HCT116 (cell line): ENCODE measurements around the gene RASGEF1C. TPM values are rescaled to one million over a fixed set of nuclear protein-coding genes. Genes with fewer than 3 reads are reported as not detected.

Experiments
- ATAC-seq: fragments of 200-7000 bp; cut with Tn5 transposase; 2 replicates; pipeline ENCODE4 v1.9.1; 2020; ENCODE audit warnings: mild to moderate bottlenecking, moderate library complexity
- BruUV-seq: library from RNA; stranded (reverse); fragments of 400-500 nt; replicated peaks from 2 replicates; lab custom pipeline; 2021; lab: Mats Ljungman, UMichigan
- CTCF ChIA-PET: fragments of 300-600 bp; sonication (Branson Sonifier 250); formaldehyde crosslinking; loops from one replicate; lab custom pipeline; 2021; ENCODE audit warnings: antibody characterized with exemption; lab: Charles Lee
- POLR2A ChIA-PET: fragments of 300-600, 350-600 bp; sonication (Branson Sonifier 250); formaldehyde crosslinking; loops from one replicate; lab custom pipeline; 2021; ENCODE audit warnings: antibody characterized with exemption; lab: Charles Lee
- RAD21 ChIA-PET, 2 experiments: fragments of 300-600 bp; sonication (Branson Sonifier 250); formaldehyde crosslinking; loops; one replicate each; lab custom pipeline; 2023; ENCODE audit warnings: low total read pairs in 2 of 2; ENCODE audit not compliant: uncharacterized antibody in 2 of 2, unreplicated experiment in 2 of 2, low non-redundant PET in 1 of 2; lab: Charles Lee
- DNase-seq: peaks from one replicate; pipeline ENCODE4 v3.0.0-alpha.2; 2010; ENCODE audit warnings: low read depth, low spot score
- H2AFZ ChIP-seq: fragments of 200-600 bp; shearing (Covaris generic), sonication (generic); 2 replicates; pipeline ENCODE4 v1.6.1; 2017; ENCODE audit warnings: low read depth, mixed run types, mixed read lengths, antibody characterized with exemption, low read length; ENCODE audit not compliant: poor library complexity, severe bottlenecking
- H3K27ac ChIP-seq: 2 replicates; pipeline ENCODE4 v1.5.1; 2012; ENCODE audit warnings: low read depth, low read length
- H3K27me3 ChIP-seq: fragments of 200-600 bp; sonication (generic); 2 replicates; pipeline ENCODE4 v1.6.1; 2016; ENCODE audit warnings: mixed run types, low read length, mixed read lengths; ENCODE audit not compliant: insufficient read depth
- H3K36me3 ChIP-seq, 2 experiments: fragments of 200-500 bp in 1 of 2; fragments of 200-600 bp in 1 of 2; sonication (Bioruptor generic) in 1 of 2; sonication (generic) in 1 of 2; 2 replicates each; pipeline versions ENCODE4 v1.5.1 to v1.6.1; 2014 to 2016; ENCODE audit warnings: low read length in 2 of 2, inconsistent platforms in 1 of 2, mixed read lengths in 1 of 2, mixed run types in 1 of 2; ENCODE audit not compliant: insufficient read depth in 2 of 2, control insufficient read depth in 1 of 2
- H3K4me1 ChIP-seq, 2 experiments: fragments of 200-600 bp in 1 of 2; sonication (generic) in 1 of 2; 2 replicates each; pipeline versions ENCODE4 v1.5.1 to v1.6.1; 2012 to 2017; ENCODE audit warnings: low read length in 2 of 2, inconsistent platforms in 1 of 2, mild to moderate bottlenecking in 1 of 2, mixed read lengths in 1 of 2, mixed run types in 1 of 2, moderate library complexity in 1 of 2; ENCODE audit not compliant: insufficient read depth in 2 of 2, control insufficient read depth in 1 of 2
- H3K4me2 ChIP-seq: fragments of 200-600 bp; sonication (generic); 2 replicates; pipeline ENCODE4 v1.6.1; 2017; ENCODE audit warnings: mixed run types, low read length, mixed read lengths
- H3K4me3 ChIP-seq, 2 experiments: fragments of 200-600 bp in 1 of 2; sonication (generic) in 1 of 2; replicated peaks in 1 of 2; 2 replicates each; pipeline ENCODE4 v1.5.1; 2011 to 2016; ENCODE audit warnings: low read length in 2 of 2, control low read depth in 1 of 2, low read depth in 1 of 2, mild to moderate bottlenecking in 1 of 2, mixed read lengths in 1 of 2, mixed run types in 1 of 2
- H3K79me2 ChIP-seq: fragments of 200-600 bp; sonication (generic); 2 replicates; pipeline ENCODE4 v1.6.1; 2017; ENCODE audit warnings: mild to moderate bottlenecking, mixed run types, low read length, moderate library complexity, mixed read lengths; ENCODE audit not compliant: insufficient read depth
- H3K9ac ChIP-seq: fragments of 200-600 bp; sonication (generic); 2 replicates; pipeline ENCODE4 v1.6.1; 2016; ENCODE audit warnings: low read length, mixed read lengths
- H3K9me2 ChIP-seq: fragments of 200-600 bp; sonication (generic), shearing (Covaris generic); 2 replicates; pipeline ENCODE4 v1.6.1; 2017; ENCODE audit warnings: mixed run types, mild to moderate bottlenecking, moderate library complexity; ENCODE audit not compliant: insufficient read depth
- H3K9me3 ChIP-seq, 2 experiments: fragments of 200-500 bp in 1 of 2; fragments of 200-600 bp in 1 of 2; sonication (Bioruptor generic) in 1 of 2; sonication (generic) in 1 of 2; 2 replicates each; pipeline ENCODE4 v1.6.1; 2014 to 2017; ENCODE audit warnings: low read length in 2 of 2, mixed read lengths in 2 of 2, inconsistent platforms in 1 of 2, low read depth in 1 of 2, mild to moderate bottlenecking in 1 of 2, mixed run types in 1 of 2, moderate library complexity in 1 of 2; ENCODE audit not compliant: control insufficient read depth in 1 of 2, insufficient read depth in 1 of 2
- H4K20me1 ChIP-seq: fragments of 200-600 bp; sonication (generic), shearing (Covaris generic); 2 replicates; pipeline ENCODE4 v1.6.1; 2017; ENCODE audit warnings: mixed run types, mild to moderate bottlenecking, moderate library complexity; ENCODE audit not compliant: insufficient read depth
- CEBPB ChIP-seq: IDR thresholded peaks from 2 replicates; pipeline ENCODE4 v1.6.1; 2012; ENCODE audit warnings: low read depth
- EGR1 ChIP-seq: IDR thresholded peaks from 2 replicates; pipeline ENCODE4 v1.6.1; 2012; ENCODE audit warnings: low read depth
- ELF1 ChIP-seq: IDR thresholded peaks from 2 replicates; pipeline ENCODE4 v1.6.1; 2012; ENCODE audit warnings: low read depth, borderline replicate concordance
- EZH2phosphoT487 ChIP-seq: fragments of 200-600 bp; IDR thresholded peaks from 2 replicates; pipeline ENCODE4 v1.6.1; 2018; ENCODE audit warnings: antibody characterized with exemption, borderline replicate concordance
- FOSL1 ChIP-seq: IDR thresholded peaks from 2 replicates; pipeline ENCODE4 v1.6.1; 2012; ENCODE audit warnings: low read depth
- POLR2A ChIP-seq: IDR thresholded peaks from 2 replicates; pipeline ENCODE4 v1.7.0; 2011; ENCODE audit warnings: borderline replicate concordance; ENCODE audit not compliant: insufficient read depth, insufficient read length; ENCODE audit errors: extremely low read depth
- POLR2AphosphoS5 ChIP-seq: IDR thresholded peaks from 2 replicates; pipeline ENCODE4 v1.6.1; 2011; ENCODE audit warnings: mild to moderate bottlenecking, low read depth, low read length, moderate library complexity
- RAD21 ChIP-seq: IDR thresholded peaks from 2 replicates; pipeline ENCODE4 v1.6.1; 2012; ENCODE audit warnings: low read depth, mild to moderate bottlenecking
- SIN3A ChIP-seq: IDR thresholded peaks from 2 replicates; pipeline ENCODE4 v1.6.1; 2012; ENCODE audit warnings: low read depth
- SP1 ChIP-seq: IDR thresholded peaks from 2 replicates; pipeline ENCODE4 v1.6.1; 2012; ENCODE audit warnings: low read depth
- SRF ChIP-seq: IDR thresholded peaks from 2 replicates; pipeline ENCODE4 v1.6.1; 2012; ENCODE audit warnings: low read depth
- TCF7L2 ChIP-seq: IDR thresholded peaks from 2 replicates; pipeline ENCODE4 v1.7.0; 2011; ENCODE audit warnings: borderline replicate concordance, inconsistent platforms; ENCODE audit not compliant: insufficient read depth, insufficient read length; ENCODE audit errors: extremely low read depth
- YY1 ChIP-seq: IDR thresholded peaks from 2 replicates; pipeline ENCODE4 v1.6.1; 2011; ENCODE audit warnings: low read length, low read depth, moderate library complexity, mild to moderate bottlenecking; ENCODE audit not compliant: insufficient replicate concordance; ENCODE audit errors: extremely low read depth
- ZFX ChIP-seq: fragments of 450-650 bp; IDR thresholded peaks from 2 replicates; pipeline ENCODE4 v1.6.1; 2017
- ZNF274 ChIP-seq: fragments of 200-500 bp; sonication (Bioruptor generic); IDR thresholded peaks from 2 replicates; pipeline ENCODE4 v1.6.1; 2014; ENCODE audit warnings: mild to moderate bottlenecking, low read depth, low read length, inconsistent platforms
- intact Hi-C: fragments of 100-400 bp; cut with micrococcal nuclease; formaldehyde crosslinking; loops from 2 replicates; pipeline ENCODE4 v1.10.0; 2022
- total RNA-seq: library from RNA; stranded (reverse); gene quantifications from one replicate; pipeline ENCODE4 v1.2.1, GENCODE V29; 2021; ENCODE audit not compliant: unreplicated experiment
- TF ChIP-seq, protein P1 (sequence below), 3 experiments: fragments of 200-600 bp in 1 of 3; sonication (generic) in 1 of 3; IDR thresholded peaks in 2 of 3; conservative IDR thresholded peaks in 1 of 3; 2 replicates each; pipeline ENCODE4 v1.5.1; 2012 to 2017; ENCODE audit warnings: low read depth in 2 of 3, low read length in 2 of 3, antibody characterized with exemption in 1 of 3, borderline replicate concordance in 1 of 3, control low read depth in 1 of 3, mild to moderate bottlenecking in 1 of 3, mixed read lengths in 1 of 3, mixed run types in 1 of 3, moderate library complexity in 1 of 3; ENCODE audit not compliant: insufficient read depth in 1 of 3
- TF ChIP-seq, protein P2 (sequence below): IDR thresholded peaks from 2 replicates; pipeline ENCODE4 v1.6.1; 2011; ENCODE audit warnings: mild to moderate bottlenecking, low read length, moderate library complexity; ENCODE audit not compliant: insufficient replicate concordance; ENCODE audit errors: extremely low read depth
- TF ChIP-seq, protein P3 (sequence below): IDR thresholded peaks from 2 replicates; pipeline ENCODE4 v1.6.1; 2012; ENCODE audit warnings: low read depth

The RASGEF1C gene
- total RNA-seq, 1 experiment from 2014 or later = 1.2 TPM

DNA sequence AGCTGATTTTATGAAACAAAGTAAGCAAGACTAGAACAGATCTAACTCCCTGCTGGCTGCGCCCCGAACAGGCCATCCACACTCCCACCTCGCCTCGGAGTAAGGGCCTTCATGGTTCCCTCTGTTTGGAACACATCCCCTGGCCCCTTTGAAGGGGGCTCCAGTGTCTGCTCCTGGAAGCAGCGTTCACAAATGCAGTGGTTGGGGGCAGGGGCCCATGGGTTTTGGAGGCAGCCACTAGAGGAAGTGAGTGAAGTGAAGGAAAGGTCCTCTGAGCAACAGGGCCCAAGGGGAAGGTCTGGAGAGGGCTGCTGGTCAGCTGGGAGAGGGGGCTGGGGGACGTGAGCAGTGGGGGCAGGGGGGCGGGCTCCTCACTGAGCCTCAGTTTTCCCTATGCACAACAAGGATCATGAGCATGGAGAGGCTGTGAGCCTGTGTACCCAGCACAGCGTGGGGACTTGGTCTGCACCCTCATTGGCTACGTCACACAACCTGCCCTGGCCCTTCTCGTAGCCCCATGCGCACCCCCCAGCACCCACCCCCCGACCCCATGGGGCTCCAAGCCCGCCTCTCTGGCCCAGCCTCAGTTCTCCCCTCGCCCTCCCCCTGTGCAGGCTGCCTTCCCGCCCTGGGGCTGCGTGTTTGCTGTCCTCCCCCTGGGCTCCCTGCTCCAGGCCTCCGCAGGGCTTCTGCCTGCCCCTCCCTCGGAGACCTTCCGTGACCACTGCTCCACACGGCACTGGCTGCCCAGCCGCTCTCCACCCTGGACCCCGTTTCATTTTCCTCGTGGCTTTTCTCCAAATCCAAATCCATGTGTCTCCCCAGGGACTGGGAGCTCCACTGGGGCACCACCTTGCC, 39.5 kb downstream of the RASGEF1C start:
- no peak for DNase-seq
- no peaks in the 10 kb centered on the region for H3K9me2 ChIP-seq
- no peaks in the 10 kb centered on the region for H3K79me2 ChIP-seq
- no peak overlapping the region for H3K27ac ChIP-seq
- ATAC-seq = no peak
- H3K4me2 ChIP-seq = no peak overlapping the region
- intact Hi-C loops = no loop called here
- H3K4me1 ChIP-seq = no peaks in the 10 kb centered on the region
- TF ChIP-seq EGR1 (no peak), SRF (no peak), TCF7L2 (no peak), EZH2phosphoT487 (no peak), SP1 (no peak), RAD21 (no peak), POLR2A (no peak), SIN3A (no peak), ZFX (no peak), FOSL1 (no peak), POLR2AphosphoS5 (no peak), ZNF274 (no peak), YY1 (no peak), ELF1 (no peak), CEBPB (no peak)
- TF ChIP-seq, protein P1, sequence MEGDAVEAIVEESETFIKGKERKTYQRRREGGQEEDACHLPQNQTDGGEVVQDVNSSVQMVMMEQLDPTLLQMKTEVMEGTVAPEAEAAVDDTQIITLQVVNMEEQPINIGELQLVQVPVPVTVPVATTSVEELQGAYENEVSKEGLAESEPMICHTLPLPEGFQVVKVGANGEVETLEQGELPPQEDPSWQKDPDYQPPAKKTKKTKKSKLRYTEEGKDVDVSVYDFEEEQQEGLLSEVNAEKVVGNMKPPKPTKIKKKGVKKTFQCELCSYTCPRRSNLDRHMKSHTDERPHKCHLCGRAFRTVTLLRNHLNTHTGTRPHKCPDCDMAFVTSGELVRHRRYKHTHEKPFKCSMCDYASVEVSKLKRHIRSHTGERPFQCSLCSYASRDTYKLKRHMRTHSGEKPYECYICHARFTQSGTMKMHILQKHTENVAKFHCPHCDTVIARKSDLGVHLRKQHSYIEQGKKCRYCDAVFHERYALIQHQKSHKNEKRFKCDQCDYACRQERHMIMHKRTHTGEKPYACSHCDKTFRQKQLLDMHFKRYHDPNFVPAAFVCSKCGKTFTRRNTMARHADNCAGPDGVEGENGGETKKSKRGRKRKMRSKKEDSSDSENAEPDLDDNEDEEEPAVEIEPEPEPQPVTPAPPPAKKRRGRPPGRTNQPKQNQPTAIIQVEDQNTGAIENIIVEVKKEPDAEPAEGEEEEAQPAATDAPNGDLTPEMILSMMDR (IDR thresholded peaks at IDR 0.05 in 2 of 3, conservative IDR thresholded peaks at IDR 0.05 in 1 of 3; ENCODE audit: borderline replicate concordance in 1 of 3, insufficient read depth in 1 of 3, low read depth in 2 of 3, low read length in 2 of 3) = no peak
- TF ChIP-seq, protein P2, sequence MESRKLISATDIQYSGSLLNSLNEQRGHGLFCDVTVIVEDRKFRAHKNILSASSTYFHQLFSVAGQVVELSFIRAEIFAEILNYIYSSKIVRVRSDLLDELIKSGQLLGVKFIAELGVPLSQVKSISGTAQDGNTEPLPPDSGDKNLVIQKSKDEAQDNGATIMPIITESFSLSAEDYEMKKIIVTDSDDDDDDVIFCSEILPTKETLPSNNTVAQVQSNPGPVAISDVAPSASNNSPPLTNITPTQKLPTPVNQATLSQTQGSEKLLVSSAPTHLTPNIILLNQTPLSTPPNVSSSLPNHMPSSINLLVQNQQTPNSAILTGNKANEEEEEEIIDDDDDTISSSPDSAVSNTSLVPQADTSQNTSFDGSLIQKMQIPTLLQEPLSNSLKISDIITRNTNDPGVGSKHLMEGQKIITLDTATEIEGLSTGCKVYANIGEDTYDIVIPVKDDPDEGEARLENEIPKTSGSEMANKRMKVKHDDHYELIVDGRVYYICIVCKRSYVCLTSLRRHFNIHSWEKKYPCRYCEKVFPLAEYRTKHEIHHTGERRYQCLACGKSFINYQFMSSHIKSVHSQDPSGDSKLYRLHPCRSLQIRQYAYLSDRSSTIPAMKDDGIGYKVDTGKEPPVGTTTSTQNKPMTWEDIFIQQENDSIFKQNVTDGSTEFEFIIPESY = no peak
- TF ChIP-seq, protein P3, sequence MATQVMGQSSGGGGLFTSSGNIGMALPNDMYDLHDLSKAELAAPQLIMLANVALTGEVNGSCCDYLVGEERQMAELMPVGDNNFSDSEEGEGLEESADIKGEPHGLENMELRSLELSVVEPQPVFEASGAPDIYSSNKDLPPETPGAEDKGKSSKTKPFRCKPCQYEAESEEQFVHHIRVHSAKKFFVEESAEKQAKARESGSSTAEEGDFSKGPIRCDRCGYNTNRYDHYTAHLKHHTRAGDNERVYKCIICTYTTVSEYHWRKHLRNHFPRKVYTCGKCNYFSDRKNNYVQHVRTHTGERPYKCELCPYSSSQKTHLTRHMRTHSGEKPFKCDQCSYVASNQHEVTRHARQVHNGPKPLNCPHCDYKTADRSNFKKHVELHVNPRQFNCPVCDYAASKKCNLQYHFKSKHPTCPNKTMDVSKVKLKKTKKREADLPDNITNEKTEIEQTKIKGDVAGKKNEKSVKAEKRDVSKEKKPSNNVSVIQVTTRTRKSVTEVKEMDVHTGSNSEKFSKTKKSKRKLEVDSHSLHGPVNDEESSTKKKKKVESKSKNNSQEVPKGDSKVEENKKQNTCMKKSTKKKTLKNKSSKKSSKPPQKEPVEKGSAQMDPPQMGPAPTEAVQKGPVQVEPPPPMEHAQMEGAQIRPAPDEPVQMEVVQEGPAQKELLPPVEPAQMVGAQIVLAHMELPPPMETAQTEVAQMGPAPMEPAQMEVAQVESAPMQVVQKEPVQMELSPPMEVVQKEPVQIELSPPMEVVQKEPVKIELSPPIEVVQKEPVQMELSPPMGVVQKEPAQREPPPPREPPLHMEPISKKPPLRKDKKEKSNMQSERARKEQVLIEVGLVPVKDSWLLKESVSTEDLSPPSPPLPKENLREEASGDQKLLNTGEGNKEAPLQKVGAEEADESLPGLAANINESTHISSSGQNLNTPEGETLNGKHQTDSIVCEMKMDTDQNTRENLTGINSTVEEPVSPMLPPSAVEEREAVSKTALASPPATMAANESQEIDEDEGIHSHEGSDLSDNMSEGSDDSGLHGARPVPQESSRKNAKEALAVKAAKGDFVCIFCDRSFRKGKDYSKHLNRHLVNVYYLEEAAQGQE = no peak
- CTCF ChIA-PET = no interaction called here
- no peak overlapping the region for H3K4me3 ChIP-seq
- H3K36me3 ChIP-seq = no peaks in the 10 kb centered on the region
- POLR2A ChIA-PET = no interaction called here
- no peak overlapping the region for H3K9ac ChIP-seq
- no peaks in the 10 kb centered on the region for H3K9me3 ChIP-seq
- no TSS peak for BruUV-seq
- RAD21 ChIA-PET = no interaction called here
- H3K27me3 ChIP-seq = no peaks in the 10 kb centered on the region
- H4K20me1 ChIP-seq = no peaks in the 10 kb centered on the region
- H2AFZ ChIP-seq = no peak overlapping the region
